ENCODE measurements around the gene SLC12A7. TPM values are rescaled to one million over a fixed set of nuclear protein-coding genes. Genes with fewer than 3 reads are reported as not detected.
"Not testable (repeated sequence)": the region's sequence is repeated elsewhere in the genome, so short reads cannot be mapped to it uniquely, and the experiment has no call there.

Gene SLC12A7
- total RNA-seq, 1 experiment from 2014 or later = 22.5 TPM

DNA sequence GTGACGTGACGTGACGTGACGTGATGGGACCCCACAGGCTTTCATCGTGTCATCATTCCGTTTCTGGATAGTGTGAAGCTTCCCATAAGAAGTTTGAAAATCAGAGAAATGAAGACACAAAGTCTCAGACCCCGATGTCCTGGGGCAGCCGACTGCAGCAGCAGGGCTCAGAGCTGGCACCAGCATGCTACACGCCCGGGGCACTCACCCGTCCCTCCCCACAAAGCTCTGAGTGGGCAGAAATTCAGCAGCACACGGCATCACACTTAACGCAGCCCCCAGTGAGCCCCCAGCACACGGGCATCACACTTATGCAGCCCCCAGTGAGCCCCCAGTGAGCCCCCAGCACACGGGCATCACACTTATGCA, 42.2 kb downstream of the SLC12A7 start:
- DNase-seq (ENCODE audit: low spot score) = no peak
- in situ Hi-C loops (cut with HindIII; ENCODE audit: low sequenced_read_pairs) = no loop called here

DNA sequence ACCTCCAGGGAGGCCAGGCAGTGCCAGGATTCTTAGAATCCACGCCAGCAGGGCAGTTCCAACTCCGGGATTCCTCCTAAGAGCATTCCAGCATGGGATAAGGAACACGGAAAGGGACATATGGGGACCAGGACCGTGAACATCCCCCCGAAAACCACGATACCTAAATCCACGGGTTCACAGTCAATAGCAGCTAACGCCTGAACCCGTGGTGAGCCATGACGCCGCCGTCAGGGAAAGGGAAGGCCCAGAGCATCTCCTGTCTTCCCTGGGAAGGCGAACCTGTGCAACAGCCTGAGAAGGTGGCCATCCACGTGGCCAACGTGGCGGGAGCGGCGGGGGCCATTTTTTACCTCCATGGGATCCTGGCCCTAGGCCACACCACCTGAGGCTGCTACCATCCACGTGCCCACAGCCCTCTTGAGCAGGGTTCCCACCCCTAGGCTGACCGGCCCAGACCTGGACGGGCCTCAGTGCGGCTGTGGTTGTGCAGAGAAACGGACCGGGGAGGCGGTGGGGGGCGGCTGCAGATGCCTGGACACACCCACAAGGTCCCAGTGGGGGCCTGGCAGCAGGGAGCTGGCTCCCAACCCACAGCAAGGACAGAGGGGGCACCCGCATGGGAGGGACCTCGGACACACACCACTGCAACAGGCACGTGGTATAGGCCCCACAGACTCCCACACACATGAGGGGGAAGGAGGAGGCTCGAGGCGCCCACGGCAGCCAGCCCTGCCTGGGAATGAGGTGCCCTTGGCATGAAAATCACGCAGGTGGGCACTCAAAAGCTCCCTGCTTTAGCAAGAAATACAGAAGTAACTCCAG, 42.8 kb downstream of the SLC12A7 start:
- in situ Hi-C loops (cut with HindIII; ENCODE audit: low sequenced_read_pairs) = no loop called here

DNA sequence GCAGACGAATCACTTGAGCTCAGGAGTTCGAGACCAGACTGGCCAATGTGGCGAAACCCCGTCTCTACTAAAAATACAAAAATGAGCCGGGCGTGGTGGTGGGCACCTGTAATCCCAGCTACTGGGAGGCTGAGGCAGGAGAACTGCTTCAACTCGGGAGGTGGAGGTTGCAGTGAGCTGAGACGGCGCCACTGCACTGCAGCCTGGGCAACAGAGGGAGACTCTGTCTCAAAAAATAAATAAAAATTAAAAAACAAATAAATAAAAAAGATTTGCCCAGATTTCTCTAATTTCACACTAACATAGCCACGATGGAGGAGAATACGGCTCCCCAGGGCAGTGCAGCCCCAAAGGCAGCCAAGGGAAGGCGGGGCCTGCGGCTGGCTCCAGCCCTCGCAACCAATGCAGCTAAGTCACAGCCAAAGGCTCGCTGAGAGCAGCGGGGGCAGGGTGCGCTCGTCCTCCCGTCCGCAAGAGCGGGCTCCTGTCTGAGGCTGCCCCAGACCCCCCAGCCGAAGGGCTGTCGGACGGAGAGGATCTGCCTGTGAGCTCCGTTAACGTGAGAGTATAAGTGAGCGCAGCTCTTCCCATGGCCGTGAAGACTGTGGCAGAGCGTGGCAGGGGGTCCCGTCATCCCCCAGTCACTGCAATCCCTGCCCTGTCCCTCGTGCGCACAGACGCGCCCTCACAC, 43.5 kb downstream of the SLC12A7 start:
- in situ Hi-C loops (cut with HindIII; ENCODE audit: low sequenced_read_pairs) = no loop called here
- no peak for DNase-seq (ENCODE audit: low spot score)

More for the DNA sequence above, 42.8 kb downstream of the SLC12A7 start:
- DNase-seq (ENCODE audit: low spot score) = no peak

- in situ Hi-C loops (cut with HindIII; ENCODE audit: low sequenced_read_pairs) = no loop called here
- DNase-seq (ENCODE audit: low spot score) = no peak
These were observed 44.4 kb downstream of the SLC12A7 start for GRCh38 chr5:1067141-1068121.

- no peak for DNase-seq (ENCODE audit: low spot score)
- in situ Hi-C loops (cut with HindIII; ENCODE audit: low sequenced_read_pairs) = no loop called here
These were observed 45.2 kb downstream of the SLC12A7 start for GRCh38 chr5:1066676-1067075.

- DNase-seq (ENCODE audit: low spot score) = no peak
- in situ Hi-C loops (cut with HindIII; ENCODE audit: low sequenced_read_pairs) = no loop called here
These were observed 45.8 kb downstream of the SLC12A7 start for GRCh38 chr5:1065891-1066650.

DNA sequence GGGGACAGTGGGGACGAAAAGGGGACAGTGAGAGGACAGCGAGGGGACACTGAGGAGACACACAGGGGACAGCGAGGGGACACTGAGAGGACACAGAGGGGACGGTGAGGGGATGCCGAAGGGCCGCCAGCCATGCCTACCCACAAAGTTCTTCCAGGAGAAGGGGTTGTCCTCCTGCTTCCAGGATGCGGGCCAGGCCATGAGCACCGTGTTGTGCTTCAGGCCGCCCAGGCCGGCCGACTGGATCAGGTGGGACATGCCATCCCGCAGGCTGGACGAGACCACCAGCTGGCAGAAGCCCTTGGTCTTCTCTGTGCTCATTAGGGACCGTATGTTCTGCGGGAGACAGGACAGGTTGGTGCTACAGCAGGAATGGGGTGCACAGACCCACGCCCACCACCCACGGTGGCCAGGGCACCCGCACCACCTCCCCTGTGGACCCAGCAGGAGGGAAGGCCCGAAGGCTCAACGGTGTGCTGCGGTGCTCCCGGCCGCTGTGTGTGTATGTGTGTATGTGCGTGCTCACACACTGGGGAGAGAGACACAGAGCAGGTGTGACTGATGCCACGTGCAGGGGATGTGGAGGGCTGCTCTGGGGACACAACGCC, 46.6 kb downstream of the SLC12A7 start:
- DNase-seq (ENCODE audit: low spot score) = no peak
- in situ Hi-C loops (cut with HindIII; ENCODE audit: low sequenced_read_pairs) = no loop called here

GRCh38 chr5:1064383-1065142, 47.3 kb downstream of the SLC12A7 start:
- in situ Hi-C loops (cut with HindIII; ENCODE audit: low sequenced_read_pairs) = no loop called here
- DNase-seq (ENCODE audit: low spot score) = no peak

DNA sequence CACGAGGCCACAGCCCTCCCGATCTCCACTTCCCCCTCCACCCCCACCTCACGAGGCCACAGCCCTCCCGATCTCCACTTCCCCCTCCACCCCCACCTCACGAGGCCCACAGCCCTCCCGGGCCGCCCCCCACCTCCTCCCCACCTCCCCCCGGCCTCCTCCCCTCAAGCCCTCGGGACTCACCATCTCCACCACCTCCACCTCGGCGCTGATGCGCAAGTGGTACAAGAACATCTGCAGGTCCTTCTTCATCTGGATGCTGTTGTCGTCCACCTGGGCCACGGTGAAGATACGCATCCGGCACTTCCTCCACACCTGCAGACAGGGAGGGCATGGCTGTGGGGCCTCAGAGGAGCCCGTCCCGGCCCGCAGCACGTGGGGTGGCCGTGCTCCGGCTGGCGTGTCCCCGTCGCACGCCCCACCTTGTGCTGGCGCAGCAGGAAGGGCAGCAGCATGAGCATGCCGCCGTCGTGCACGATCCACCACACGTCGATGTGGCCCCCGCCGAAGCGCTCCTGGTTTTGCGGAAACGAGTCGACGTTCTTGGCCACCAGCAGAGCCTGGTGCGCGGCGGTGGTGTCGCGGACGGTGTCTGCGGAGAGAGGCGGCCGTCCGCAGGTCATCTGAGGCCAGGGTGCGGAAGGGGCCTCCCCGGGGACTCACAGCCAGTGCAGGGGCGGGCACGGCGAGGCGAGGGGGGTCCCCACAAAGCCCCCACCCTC, 48.0 kb downstream of the SLC12A7 start:
- in situ Hi-C loops (cut with HindIII; ENCODE audit: low sequenced_read_pairs) = no loop called here
- no peak for DNase-seq (ENCODE audit: low spot score)

- DNase-seq (ENCODE audit: low spot score) = no peak
- in situ Hi-C loops (cut with HindIII; ENCODE audit: low sequenced_read_pairs) = no loop called here
These were observed 48.9 kb downstream of the SLC12A7 start for GRCh38 chr5:1062761-1063568.

DNA sequence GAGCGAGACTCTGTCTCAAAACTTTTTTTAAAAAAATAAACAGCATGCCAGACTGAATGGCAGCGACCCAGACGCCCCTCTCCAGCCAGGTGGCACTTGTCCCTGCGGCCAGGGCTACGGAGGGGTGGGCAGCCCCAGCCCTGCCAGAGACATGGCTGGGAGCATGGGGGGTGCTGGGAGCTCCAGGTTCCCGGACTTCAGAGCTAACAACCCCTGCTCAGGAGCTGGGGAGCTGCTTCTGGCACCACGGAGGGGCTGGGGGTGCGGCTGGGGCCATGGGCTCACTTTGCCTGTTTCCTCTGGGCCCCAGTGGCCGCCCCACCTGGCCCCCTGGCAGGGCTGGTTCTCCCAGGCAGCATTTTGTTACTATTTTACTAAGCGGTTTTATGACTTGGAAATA, 49.9 kb downstream of the SLC12A7 start:
- in situ Hi-C loops (cut with HindIII; ENCODE audit: low sequenced_read_pairs) = no loop called here
- no peak for DNase-seq (ENCODE audit: low spot score)

DNA sequence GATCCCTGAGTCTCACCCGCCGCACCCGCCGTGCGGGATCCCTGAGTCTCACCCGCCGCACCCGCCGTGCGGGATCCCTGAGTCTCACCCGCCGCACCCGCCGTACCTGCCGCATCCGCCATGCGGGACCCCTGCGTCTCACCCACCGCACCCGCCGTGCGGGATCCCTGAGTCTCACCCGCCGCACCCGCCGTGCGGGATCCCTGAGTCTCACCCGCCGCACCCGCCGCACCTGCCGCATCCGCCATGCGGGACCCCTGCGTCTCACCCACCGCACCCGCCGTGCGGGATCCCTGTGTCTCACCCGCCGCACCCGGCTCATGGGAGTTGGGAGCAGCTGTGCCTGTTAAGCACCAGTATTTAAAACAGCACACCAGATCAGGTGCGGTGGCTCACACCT, 50.6 kb downstream of the SLC12A7 start:
- in situ Hi-C loops (cut with HindIII; ENCODE audit: low sequenced_read_pairs); DNase-seq (ENCODE audit: low spot score): not testable (repeated sequence)

DNA sequence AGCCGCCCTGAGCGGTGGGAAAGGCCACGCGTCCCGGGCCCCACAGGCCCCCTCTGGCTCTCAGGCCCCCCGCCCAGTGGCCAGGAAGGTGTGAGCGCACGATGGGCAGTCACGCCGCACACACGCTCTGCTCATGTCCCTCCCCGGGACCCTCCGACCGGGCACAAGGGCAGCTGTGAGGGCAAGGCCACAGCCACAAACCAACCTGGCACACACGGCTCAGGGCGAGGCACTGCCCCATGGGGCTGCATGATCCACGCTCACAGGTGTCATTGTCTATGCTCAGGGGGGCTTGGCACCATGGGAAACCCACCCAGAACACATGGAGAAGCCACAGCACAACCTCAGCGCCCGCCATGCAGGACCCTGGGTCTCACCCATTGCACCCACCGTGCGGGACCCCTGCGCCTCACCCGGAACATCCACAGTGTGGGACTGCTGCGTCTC, 51.3 kb downstream of the SLC12A7 start:
- in situ Hi-C loops (cut with HindIII; ENCODE audit: low sequenced_read_pairs) = no loop called here
- no peak for DNase-seq (ENCODE audit: low spot score)

DNA sequence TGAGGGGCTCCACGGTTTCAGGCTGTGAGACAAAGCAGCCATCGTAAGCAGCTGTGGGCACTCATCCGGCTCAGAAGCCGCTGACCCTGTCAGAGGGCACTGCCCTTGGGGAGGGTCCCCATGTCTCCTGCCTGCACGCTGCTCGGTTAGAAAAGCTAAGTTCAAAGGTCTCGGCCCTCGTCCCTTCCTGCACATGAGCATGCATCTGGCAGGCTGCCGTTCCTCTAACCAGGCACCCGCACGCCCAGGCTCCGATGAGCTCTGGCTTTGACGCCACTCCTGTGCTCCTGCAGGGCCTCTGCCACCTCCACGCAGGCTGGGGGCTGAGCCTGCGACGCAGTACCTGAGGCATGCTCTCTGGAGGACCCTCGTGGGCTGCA, 52.0 kb downstream of the SLC12A7 start:
- in situ Hi-C loops (cut with HindIII; ENCODE audit: low sequenced_read_pairs) = no loop called here
- DNase-seq (ENCODE audit: low spot score) = no peak

DNA sequence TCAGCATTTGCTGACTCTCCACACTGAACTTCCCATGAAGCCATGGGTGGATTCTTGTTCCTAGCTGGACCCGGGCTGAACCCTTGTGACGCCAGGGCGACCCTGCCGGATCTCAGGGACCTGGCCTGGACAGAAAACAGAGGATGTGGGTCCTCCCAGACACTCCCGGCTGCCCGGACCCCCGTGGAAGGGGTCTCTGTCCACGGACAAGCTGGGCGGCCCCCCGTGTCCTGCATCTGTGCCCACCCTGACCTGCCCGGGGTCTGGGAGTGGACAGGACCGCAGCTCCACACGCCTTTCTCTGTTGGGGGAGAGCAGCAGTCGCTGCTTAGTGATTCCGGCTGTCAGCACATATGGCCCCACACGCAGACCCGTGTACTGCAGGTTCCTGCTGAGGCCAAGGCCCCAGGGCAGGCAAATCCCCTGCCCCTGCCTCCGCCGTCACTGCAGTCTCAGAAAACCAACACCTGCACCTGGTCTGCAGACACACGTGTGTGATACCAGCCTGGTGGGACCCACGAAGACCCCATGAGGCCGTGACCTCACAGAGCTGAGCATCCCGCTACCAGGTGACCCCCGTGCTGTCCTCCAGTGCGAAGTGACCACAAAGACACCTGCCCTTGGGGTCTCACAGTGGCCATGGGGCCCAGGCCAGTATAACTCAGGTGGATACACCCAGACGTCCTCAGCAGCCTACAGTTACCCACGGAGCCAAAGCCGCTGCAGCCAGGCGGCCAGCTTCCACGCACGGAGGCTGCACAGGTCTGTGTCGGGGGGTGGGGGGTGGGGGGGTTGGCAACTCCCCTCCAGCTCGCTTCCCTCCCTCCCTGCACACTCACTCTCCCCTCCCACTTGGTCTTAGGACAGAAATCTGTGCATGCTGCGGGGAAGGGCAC, 52.6 kb downstream of the SLC12A7 start:
- in situ Hi-C loops (cut with HindIII; ENCODE audit: low sequenced_read_pairs) = no loop called here
- DNase-seq (ENCODE audit: low spot score) = no peak
